ENCODE results near the gene ZC3H15.

The ZC3H15 gene

DNA sequence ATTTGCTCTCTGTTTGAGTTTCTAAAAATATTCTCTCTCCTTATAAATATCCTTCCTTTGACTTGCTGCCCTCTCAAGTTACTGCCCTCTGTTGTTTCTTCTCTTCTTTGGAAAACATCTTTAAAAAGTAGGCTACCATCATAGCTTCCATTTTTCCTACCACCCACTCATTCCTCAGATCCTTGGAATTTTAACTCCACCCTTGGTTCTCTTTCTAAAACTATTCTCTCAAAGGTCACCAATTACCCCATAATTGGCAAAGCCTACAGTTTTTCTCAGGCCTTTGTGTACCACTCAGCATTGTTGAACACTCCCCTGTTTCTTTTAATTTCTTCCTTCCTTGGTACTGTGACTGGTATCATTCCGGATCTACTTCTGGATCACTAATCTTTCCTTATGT lies 60.8 kb downstream of the ZC3H15 start:
- no peak for DNase-seq

DNA sequence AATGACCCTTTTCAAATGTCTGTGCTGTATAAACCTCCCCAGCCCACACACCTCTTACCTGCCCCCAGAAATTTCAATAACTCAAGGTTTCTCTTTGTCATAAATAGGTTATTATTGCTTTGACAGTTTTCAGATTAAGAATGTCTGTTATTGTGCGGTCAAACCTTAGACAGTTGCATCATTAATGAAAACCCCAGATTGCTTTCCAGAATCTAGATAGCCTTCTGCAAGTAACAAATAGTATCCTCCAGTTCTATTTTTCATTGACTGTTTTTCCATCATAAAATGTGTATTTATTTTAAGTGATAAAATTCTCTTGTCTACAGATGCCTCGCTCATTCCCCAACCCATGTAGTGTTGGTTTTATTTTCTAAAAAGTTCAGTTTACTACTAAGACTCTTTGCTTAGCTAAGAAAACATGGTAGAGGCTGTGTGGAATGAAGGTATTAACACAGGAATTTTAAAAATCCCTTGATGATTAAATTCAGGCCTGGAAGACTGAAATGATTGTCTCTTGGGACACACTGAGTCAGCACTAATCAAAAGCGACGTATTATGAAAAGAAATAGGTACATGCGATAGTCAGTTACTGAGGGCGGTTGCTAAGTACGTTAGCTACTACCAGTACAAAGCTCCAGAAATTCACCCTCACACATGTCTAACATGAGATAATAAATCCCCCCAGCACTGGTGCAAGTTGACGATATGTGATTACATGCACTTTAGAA lies 65.4 kb downstream of the ZC3H15 start:
- no peak for DNase-seq

DNA sequence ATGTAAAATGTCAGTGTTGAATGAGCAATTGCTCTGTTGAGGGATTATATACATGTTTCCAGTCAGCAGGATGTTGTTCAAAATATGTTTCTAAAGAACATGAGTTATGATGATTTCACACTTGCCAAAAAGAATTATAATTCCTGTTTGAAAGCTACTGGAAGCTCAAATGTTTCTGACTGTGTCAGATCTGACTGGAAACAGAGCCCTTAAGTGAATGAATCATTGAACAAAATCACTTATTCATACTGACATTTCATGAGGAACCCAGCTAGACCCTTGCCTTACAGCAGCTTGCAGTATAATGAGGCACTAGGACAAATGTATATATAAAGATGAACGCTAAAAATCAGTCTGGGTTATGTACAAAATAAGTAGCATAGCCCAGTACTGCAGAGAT lies 68.4 kb downstream of the ZC3H15 start:
- no peak for DNase-seq

DNA sequence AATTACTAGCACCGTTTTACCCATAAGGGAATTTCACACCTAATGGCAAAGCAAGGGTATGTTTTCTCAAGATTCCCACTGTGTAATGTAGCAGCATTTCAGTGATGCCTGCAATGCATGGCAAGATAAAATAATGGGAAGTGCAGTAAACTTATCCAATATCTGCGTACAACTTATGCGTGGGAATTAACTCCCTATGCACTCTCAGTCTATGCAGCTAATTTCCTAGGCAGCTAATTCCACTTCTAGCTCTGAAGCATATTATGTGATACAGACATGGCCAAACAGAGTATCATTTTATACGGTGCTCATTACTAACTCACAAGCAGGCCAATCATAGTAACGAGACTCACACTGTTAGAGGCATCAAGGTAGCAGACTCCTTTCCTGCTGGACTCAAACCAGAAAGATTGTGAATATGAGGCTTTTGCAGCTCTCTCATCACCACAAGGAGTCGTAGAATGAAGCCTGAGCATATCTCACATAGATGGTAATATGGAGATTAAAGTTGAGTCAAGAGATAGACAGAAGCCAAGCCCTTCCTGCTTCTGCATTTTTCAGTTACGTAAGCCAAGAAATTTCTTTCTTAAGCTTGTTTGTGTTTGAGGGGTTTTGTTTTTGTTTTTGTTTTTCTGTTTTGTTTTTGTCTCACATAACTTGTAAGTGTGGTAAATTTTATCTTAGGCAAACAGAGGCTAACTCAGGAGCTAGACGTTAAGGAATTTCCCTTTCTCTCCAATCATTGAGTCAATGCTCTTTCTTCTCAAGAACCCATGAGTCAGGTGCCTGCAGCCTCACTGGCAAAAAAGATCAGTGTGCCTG lies 69.0 kb downstream of the ZC3H15 start:
- no peak for DNase-seq

DNA sequence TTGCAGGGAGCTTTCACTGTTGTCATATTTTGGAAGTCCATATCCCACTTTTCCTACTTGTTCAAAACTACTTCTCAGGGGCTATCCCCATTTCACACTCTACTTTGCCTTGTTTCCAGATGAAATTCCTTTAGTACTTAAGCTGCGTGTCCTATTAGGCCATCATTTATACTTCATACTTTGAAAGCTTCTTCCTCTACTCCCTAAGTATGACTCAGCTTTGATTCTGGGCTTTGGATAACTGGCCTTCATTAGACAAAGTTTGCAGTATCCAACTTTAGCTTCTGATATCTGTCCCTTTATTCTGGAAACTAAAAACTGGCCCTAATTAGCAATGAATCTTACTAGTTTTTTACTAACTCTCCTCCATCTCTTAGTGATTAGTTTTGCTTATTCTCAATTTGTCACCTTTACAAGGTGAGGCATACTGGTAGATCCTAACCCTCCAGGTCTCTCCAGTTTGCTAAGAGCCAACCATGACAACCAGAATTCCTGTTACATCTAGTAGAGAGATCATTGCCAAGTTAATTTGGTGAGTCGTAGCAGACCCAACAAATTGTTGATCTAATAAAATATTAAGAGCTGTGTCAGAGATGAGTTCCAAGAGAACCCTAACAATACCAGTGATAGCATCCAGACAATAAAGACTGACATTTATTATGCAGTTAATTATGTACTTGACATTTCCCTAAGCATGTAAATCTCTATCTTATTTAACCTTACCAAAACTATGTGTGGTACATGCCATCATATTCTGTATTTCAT lies 72.6 kb downstream of the ZC3H15 start:
- no peak for DNase-seq

All from bone marrow (tissue), 2 donors.